Loucy (cell line): ENCODE data around the gene NPW.

Experiments
- CTCF ChIP-seq: fragments of 200-600 bp; sonication (generic); conservative IDR thresholded peaks from 2 replicates; pipeline ENCODE4 v1.5.1; 2014; ENCODE audit warnings: mild to moderate bottlenecking, antibody characterized with exemption, low read length
- EZH2phosphoT487 ChIP-seq: fragments of 200-600 bp; IDR thresholded peaks from 2 replicates; pipeline ENCODE4 v1.6.1; 2018; ENCODE audit warnings: antibody characterized with exemption, mild to moderate bottlenecking, moderate library complexity, borderline replicate concordance

GRCh38 chr16:2023092-2024031, 3.8 kb downstream of the NPW start:
- peak; percentile 67 for TF ChIP-seq CTCF
- no peak for TF ChIP-seq EZH2phosphoT487
